Left lung (tissue), 10 donors: Measurements from ENCODE around the gene OOSP2. TPM values are rescaled to one million over a fixed set of nuclear protein-coding genes. Genes with fewer than 3 reads are reported as not detected.

Source experiments
- ATAC-seq: fragments of 200-7000 bp; cut with Tn5 transposase; one replicate; pipeline ENCODE4 v1.9.1; 2020; ENCODE audit warnings: moderate library complexity
- DNase-seq, 4 donors: peaks; one replicate each; pipeline ENCODE4 v3.0.0-alpha.2; 2013 to 2020
- H3K27ac ChIP-seq, 2 donors: fragments of 200-600 bp; sonication (generic) in 1 of 2; one replicate each; pipeline versions ENCODE4 v1.5.0 to v1.8.0; 2020 to 2021
- H3K27me3 ChIP-seq, 2 donors: fragments of 200-600 bp; sonication (generic) in 1 of 2; one replicate each; pipeline versions ENCODE4 v1.5.0 to v1.8.0; 2020 to 2021
- H3K36me3 ChIP-seq, 2 donors: fragments of 200-600 bp; sonication (generic) in 1 of 2; one replicate each; pipeline versions ENCODE4 v1.5.0 to v1.8.0; 2020 to 2021
- H3K4me1 ChIP-seq, 2 donors: fragments of 200-600 bp; one replicate each; pipeline ENCODE4 v1.8.0; 2021
- H3K4me3 ChIP-seq, 2 donors: fragments of 200-600 bp; sonication (generic) in 1 of 2; one replicate each; pipeline versions ENCODE4 v1.5.0 to v1.8.0; 2020 to 2021; ENCODE audit warnings: mild to moderate bottlenecking in 1 of 2
- H3K9me3 ChIP-seq, 2 donors: fragments of 200-600 bp; sonication (generic) in 1 of 2; one replicate each; pipeline versions ENCODE4 v1.5.0 to v1.8.0; 2020 to 2021
- intact Hi-C, 2 donors: fragments of 100-400 bp; cut with DNase I; formaldehyde crosslinking; loops; one replicate each; pipeline versions ENCODE4 v1.11.2 to v1.14.2; 2022
- polyA plus RNA-seq, 6 donors: library from polyadenylated mRNA; unstranded; fragments of 120-200 nt; gene quantifications; one replicate each; pipeline ENCODE4 v1.2.1, GENCODE V29; 2013; ENCODE audit not compliant: insufficient read length in 6 of 6
- total RNA-seq, 2 donors: library from RNA; stranded (reverse); fragmentation: NEBNext Ultra II Directional; extraction: Animal tissue kit (Norgen Biotek cat#: 25700); gene quantifications; one replicate each; pipeline ENCODE4 v1.2.1, GENCODE V29; 2021
- TF ChIP-seq, protein P1 (sequence below), 2 donors: fragments of 200-600 bp; sonication (generic) in 1 of 2; IDR thresholded peaks; one replicate each; pipeline versions ENCODE4 v1.5.0 to v1.8.0; 2021; ENCODE audit warnings: antibody characterized with exemption in 2 of 2
- donor health status: DM: no; HTN: yes; CAD: no.
- donor health status: DM: no; HTN: no; CAD: no.

OOSP2 gene
- total and polyA plus RNA-seq, 8 donors, result not detected

DNA sequence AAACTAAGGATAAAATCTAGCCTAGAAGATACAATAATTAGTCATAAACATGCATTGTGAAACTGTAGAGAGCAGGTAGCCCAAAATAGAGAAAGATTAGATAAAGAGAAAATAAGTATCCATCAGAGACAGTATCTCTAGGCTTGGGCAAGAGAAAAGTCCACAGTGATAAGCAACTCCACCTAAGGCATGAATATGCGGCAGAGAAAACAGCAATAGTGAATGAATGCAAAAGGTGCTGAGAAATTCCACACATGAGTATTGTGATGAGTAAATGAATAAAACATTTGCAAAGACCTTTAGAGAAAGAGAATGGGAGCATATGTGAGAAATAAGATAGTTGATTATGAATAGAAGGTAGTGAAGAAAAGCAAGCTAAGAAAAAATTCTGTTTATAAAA is 57.0 kb downstream of the OOSP2 start:
- Histone ChIP-seq H3K9me3 (no peaks in the 10 kb centered on the region), H3K4me3 (no peak overlapping the region), H3K36me3 (no peaks in the 10 kb centered on the region), H3K4me1 (peaks cover 0 to 5% of the 10 kb centered on the region in 2 donors), H3K27me3 (no peaks in the 10 kb centered on the region), H3K27ac (no peak overlapping the region)
- TF ChIP-seq, protein P1, sequence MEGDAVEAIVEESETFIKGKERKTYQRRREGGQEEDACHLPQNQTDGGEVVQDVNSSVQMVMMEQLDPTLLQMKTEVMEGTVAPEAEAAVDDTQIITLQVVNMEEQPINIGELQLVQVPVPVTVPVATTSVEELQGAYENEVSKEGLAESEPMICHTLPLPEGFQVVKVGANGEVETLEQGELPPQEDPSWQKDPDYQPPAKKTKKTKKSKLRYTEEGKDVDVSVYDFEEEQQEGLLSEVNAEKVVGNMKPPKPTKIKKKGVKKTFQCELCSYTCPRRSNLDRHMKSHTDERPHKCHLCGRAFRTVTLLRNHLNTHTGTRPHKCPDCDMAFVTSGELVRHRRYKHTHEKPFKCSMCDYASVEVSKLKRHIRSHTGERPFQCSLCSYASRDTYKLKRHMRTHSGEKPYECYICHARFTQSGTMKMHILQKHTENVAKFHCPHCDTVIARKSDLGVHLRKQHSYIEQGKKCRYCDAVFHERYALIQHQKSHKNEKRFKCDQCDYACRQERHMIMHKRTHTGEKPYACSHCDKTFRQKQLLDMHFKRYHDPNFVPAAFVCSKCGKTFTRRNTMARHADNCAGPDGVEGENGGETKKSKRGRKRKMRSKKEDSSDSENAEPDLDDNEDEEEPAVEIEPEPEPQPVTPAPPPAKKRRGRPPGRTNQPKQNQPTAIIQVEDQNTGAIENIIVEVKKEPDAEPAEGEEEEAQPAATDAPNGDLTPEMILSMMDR (IDR thresholded peaks at IDR 0.05), result no peak
- ATAC-seq (no peak), DNase-seq (no peak)
- intact Hi-C loops, result no loop called here

Other genes with a start within 250 kb of the OOSP2 start
- gene MRPL16, start 229.6 kb upstream of the OOSP2 start, total RNA-seq, result 10 to 100 TPM; 32.9 to 35.6 TPM
- gene MRPL16, start 229.6 kb upstream of the OOSP2 start, polyA plus RNA-seq, result 10 to 100 TPM; 49.6 to 56.5 (median 52.6) TPM
- not detected for gene CBLIF, start 194.9 kb upstream of the OOSP2 start, total RNA-seq
- gene CBLIF, start 194.9 kb upstream of the OOSP2 start, polyA plus RNA-seq, result under 1 TPM in 1 of 6 donors, not detected in 5; 0.24 TPM
- gene TCN1, start 173.9 kb upstream of the OOSP2 start, total RNA-seq, result 1 to 10 TPM in 1 of 2 donors, under 1 TPM in 1; 0.44 to 1.8 TPM
- under 1 TPM in 4 of 6 donors, not detected in 2; 0.10 to 0.40 (median 0.29) TPM for gene TCN1, start 173.9 kb upstream of the OOSP2 start, polyA plus RNA-seq
- not detected for gene OOSP3, start 161.6 kb upstream of the OOSP2 start, total RNA-seq
- not detected for gene OOSP3, start 161.6 kb upstream of the OOSP2 start, polyA plus RNA-seq
- not detected for gene OOSP1, start 102.0 kb upstream of the OOSP2 start, total RNA-seq
- gene OOSP1, start 102.0 kb upstream of the OOSP2 start, polyA plus RNA-seq, result under 1 TPM in 2 of 6 donors, not detected in 4; 0.27 to 0.31 TPM
- gene OOSP4A, start 76.4 kb upstream of the OOSP2 start, total RNA-seq, result not detected
- gene OOSP4A, start 76.4 kb upstream of the OOSP2 start, polyA plus RNA-seq, result not detected
- gene OOSP4B, start 23.2 kb upstream of the OOSP2 start, total RNA-seq, result not detected
- not detected for gene OOSP4B, start 23.2 kb upstream of the OOSP2 start, polyA plus RNA-seq
- under 1 TPM in 1 of 2 donors, not detected in 1; 0.73 TPM for gene MS4A3, start 16.3 kb downstream of the OOSP2 start, total RNA-seq
- gene MS4A3, start 16.3 kb downstream of the OOSP2 start, polyA plus RNA-seq, result 1 to 10 TPM in 5 of 6 donors, under 1 TPM in 1; 0.99 to 2.3 (median 1.3) TPM
- gene MS4A2, start 48.3 kb downstream of the OOSP2 start, total RNA-seq, result 1 to 10 TPM; 3.3 to 6.1 TPM
- under 1 TPM in 5 of 6 donors, not detected in 1; 0.04 to 0.11 (median 0.08) TPM for gene MS4A2, start 48.3 kb downstream of the OOSP2 start, polyA plus RNA-seq
- gene MS4A6A, start 142.7 kb downstream of the OOSP2 start, total RNA-seq, result 100 to 1,000 TPM; 128 to 143 TPM
- gene MS4A6A, start 142.7 kb downstream of the OOSP2 start, polyA plus RNA-seq, result 10 to 100 TPM; 19.8 to 37.5 (median 26.7) TPM
- gene MS4A4E, start 202.7 kb downstream of the OOSP2 start, total RNA-seq, result 1 to 10 TPM; 1.4 to 2.1 TPM
- 1 to 10 TPM; 1.2 to 3.0 (median 2.2) TPM for gene MS4A4E, start 202.7 kb downstream of the OOSP2 start, polyA plus RNA-seq
- gene MS4A4A, start 240.3 kb downstream of the OOSP2 start, total RNA-seq, result 10 to 100 TPM; 57.5 to 93.6 TPM
- 10 to 100 TPM in 5 of 6 donors, 1 to 10 TPM in 1; 7.4 to 15.4 (median 12.8) TPM for gene MS4A4A, start 240.3 kb downstream of the OOSP2 start, polyA plus RNA-seq